BLaER1 treated with 17β-estradiol and CSF1 and Interleukin-3, amounts not matched to agents 10 nM and 100 nM (cell line): ENCODE data around the gene RLF.
A peak's percentile ranks its signal among the peaks of the same experiment; 100 is the strongest.

Experiments
- H3K27ac ChIP-seq, 11 experiments: shearing (Covaris generic); formaldehyde crosslinking; 2 replicates each; pipeline ENCODE4 v1.8.1; 2022
- H3K27me3 ChIP-seq, 11 experiments: shearing (Covaris generic); formaldehyde crosslinking; 2 replicates each; pipeline ENCODE4 v1.8.1; 2022
- H3K36me3 ChIP-seq, 11 experiments: shearing (Covaris generic); formaldehyde crosslinking; 2 replicates each; pipeline ENCODE4 v1.8.1; 2022
- H3K4me1 ChIP-seq, 10 experiments: shearing (Covaris generic); formaldehyde crosslinking; 2 replicates each; pipeline ENCODE4 v1.8.1; 2022
- H3K4me2 ChIP-seq, 11 experiments: shearing (Covaris generic); formaldehyde crosslinking; 2 replicates each; pipeline ENCODE4 v1.8.1; 2022
- H3K4me3 ChIP-seq, 10 experiments: shearing (Covaris generic); formaldehyde crosslinking; 2 replicates each; pipeline ENCODE4 v1.8.1; 2022
- H3K9ac ChIP-seq, 11 experiments: shearing (Covaris generic); formaldehyde crosslinking; 2 replicates each; pipeline ENCODE4 v1.8.1; 2022
- H3K9me3 ChIP-seq, 11 experiments: shearing (Covaris generic); formaldehyde crosslinking; replicated peaks in 1 of 11; 2 replicates each; pipeline ENCODE4 v1.8.1; 2022
- H4K20me1 ChIP-seq, 11 experiments: shearing (Covaris generic); formaldehyde crosslinking; 2 replicates each; pipeline ENCODE4 v1.8.1; 2022
- Cebpa-rat ChIP-seq, 11 experiments: shearing (Covaris generic); IDR thresholded peaks; 2 replicates each; pipeline ENCODE4 v1.8.1; 2022

RLF gene

DNA sequence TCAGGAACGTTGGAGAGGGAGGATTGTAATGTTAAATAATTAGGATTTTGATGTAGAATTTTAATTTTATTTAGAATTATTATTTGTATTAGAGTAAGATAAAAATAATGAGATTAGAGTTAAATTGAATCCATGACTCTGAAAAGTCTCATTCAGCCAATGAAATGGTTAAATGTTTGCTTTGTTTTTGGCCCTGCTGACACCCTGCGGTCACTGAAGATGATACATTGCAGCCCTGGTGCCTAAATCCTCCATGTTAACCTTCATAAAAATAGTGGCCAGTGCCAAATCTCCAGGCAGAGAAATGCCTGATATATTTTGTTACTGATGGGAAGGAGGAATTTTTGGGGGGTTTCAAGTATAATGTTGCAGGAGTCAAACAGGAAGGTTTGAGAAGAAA is 27.3 kb upstream of the RLF start:
- Histone ChIP-seq H3K27me3 (no peaks in the 10 kb centered on the region), H3K4me2 (no peak overlapping the region), H3K9ac (no peak overlapping the region), H3K36me3 (no peaks in the 10 kb centered on the region), H3K4me1 (no peaks in the 10 kb centered on the region), H3K27ac (no peak overlapping the region), H3K4me3 (no peak overlapping the region), H3K9me3 (peaks cover 7 to 24% (median 16%) of the 10 kb centered on the region in 11 experiments; a peak in 19 of 22 replicates), H4K20me1 (no peaks in the 10 kb centered on the region)
- TF ChIP-seq Cebpa-rat (IDR thresholded peaks at IDR 0.05): no peak

DNA sequence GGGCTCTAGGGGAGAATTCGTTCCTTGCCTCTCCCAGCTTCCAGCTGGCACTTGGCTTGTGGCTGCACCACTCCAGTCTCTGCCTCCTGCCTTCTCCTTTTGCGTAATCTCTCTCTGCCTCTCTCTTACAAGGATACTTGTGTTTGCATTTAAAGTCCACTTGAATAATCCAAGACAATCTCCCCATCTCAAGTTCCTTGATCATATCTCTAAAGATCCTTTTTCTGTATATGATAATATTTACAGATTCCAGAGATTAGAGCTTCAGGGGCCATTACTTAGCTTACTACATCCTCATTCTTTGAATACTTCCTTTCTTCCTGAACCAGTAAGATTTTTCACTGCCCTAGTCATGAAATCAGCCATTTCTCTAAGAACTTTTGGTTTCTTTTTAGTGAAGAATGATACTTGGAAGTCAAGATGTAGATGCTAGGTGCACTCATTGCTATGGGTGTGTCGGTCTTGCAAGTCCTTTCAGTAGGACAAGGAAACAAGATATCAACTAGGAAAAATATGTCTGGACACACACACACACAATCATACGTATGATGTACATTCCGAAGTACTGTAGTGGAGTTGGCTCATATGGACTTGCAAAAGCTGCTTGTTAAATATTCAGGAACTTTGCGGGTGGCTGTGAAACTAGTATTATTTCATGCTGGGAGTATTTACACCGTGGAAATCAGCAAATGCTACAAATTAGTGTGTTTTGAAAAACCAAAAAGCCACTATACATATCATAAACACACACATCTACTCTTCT is 20.8 kb upstream of the RLF start:
- peak overlapping the region in 2 of 11 experiments; percentile 44 to 56; a peak in 4 of 22 replicates for H3K4me2 ChIP-seq
- H3K27ac ChIP-seq: no peak overlapping the region
- no peaks in the 10 kb centered on the region for H3K9me3 ChIP-seq
- no peaks in the 10 kb centered on the region for H3K27me3 ChIP-seq
- no peaks in the 10 kb centered on the region for H3K36me3 ChIP-seq
- TF ChIP-seq Cebpa-rat (IDR thresholded peaks at IDR 0.05): no peak
- H3K4me1 ChIP-seq: peaks cover 0 to 10% (median 0%) of the 10 kb centered on the region in 10 experiments; a peak in 5 of 20 replicates
- no peak overlapping the region for H3K4me3 ChIP-seq
- H3K9ac ChIP-seq: no peak overlapping the region
- no peaks in the 10 kb centered on the region for H4K20me1 ChIP-seq

DNA sequence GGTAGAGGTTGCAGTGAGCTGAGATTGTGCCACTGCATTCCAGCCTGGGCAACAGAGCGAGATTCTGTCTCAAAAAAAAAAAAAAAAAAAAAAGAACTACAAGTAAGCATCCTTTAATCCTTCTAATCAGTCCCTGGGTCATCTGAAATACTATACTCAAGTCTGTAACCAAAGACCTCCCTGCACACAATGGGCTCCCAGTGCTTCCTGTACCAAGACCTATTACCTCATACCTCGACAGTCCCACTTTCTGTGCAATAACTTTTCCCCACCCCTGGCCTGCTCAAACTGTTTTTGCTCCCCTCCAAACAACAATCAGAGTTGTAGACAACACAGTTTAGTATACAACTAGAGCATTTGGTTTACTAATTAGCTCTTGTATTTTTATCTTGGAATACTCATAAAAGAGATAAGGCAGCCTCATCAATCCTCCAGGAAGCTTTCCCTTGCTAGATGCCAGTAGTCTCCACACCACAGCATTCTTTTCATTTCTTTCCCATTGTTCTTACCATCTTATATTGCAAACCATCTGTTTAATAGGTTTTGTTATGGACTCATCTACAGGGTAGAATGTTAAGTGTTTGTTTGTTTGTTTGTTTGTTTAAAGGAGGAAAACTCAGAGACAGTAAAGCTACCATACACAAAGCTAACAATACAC is 19.2 kb upstream of the RLF start:
- no peak for TF ChIP-seq Cebpa-rat (IDR thresholded peaks at IDR 0.05)
- no peaks in the 10 kb centered on the region for H4K20me1 ChIP-seq
- no peak overlapping the region for H3K27ac ChIP-seq
- no peaks in the 10 kb centered on the region for H3K36me3 ChIP-seq
- no peak overlapping the region for H3K4me3 ChIP-seq
- no peaks in the 10 kb centered on the region for H3K27me3 ChIP-seq
- no peaks in the 10 kb centered on the region for H3K9me3 ChIP-seq
- H3K4me1 ChIP-seq: peaks cover 0 to 10% (median 0%) of the 10 kb centered on the region in 10 experiments; a peak in 5 of 20 replicates
- no peak overlapping the region for H3K9ac ChIP-seq
- no peak overlapping the region for H3K4me2 ChIP-seq

DNA sequence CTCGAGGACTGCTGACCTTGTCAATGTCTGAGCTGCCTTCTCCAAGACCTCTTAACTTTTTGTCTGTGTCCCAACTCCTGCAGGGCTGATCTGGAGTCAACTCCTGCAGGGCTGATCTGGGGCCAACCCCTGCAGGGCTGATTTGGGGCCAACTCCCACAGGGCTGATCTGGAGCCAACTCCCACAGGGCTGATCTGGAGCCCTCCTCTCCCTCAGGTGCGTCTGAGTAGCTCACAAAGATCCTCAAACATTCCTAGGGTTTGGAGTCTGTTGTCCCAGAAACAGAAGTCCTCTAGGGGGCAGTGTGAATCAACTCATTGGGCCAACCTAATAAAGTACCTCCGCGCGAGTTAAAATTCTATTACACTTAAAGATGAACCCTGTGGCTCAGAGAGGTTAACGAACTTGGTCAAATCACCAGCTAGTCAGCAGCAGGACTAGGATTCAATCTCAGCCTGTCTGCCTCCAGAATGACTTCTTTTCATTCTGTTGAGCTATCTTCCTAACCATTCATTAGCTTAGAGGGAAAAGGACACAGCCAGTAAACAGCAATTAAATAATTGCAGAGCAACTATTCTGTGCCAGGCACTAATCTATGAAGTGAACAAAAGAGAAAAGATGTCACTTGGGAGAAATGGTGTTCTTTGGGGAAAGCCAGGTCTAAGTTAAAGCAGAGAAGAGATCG is 17.2 kb upstream of the RLF start:
- no peak for TF ChIP-seq Cebpa-rat (IDR thresholded peaks at IDR 0.05)
- no peaks in the 10 kb centered on the region for H3K9me3 ChIP-seq
- H3K4me3 ChIP-seq: no peak overlapping the region
- no peaks in the 10 kb centered on the region for H3K27me3 ChIP-seq
- no peaks in the 10 kb centered on the region for H4K20me1 ChIP-seq
- H3K4me2 ChIP-seq: no peak overlapping the region
- H3K36me3 ChIP-seq: no peaks in the 10 kb centered on the region
- no peak overlapping the region for H3K27ac ChIP-seq
- H3K4me1 ChIP-seq: peaks cover 0 to 10% (median 0%) of the 10 kb centered on the region in 10 experiments; a peak in 5 of 20 replicates
- H3K9ac ChIP-seq: no peak overlapping the region

DNA sequence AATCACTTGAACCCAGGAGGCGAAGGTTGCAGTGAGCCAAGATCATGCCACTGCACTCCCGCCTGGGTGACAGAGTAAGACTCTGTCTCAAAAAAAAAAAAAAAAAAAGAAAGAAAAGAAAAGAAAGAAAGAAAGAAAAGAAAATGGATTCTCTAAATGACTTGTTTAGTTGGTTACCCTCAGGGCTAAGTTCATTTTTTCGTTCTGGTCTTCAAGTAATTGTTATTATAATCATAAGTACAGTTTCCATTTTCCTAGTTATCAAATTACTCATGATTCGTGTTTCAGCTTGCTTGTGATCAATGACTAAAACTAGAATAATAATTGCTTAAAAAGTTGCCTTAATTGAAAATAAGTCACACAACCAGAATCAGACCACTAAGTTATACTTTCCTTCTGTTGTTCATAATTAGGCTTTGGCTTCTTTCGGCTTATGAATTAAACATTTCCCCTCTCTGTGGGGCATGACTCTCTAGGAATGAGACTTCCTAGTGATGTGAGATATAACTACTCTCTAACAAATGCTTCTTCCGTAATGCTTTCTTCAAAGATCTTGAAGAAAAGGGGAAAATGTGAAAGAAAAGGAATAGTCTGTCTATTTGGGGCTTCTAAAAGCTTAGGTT is 9.6 kb upstream of the RLF start:
- no peaks in the 10 kb centered on the region for H3K27me3 ChIP-seq
- H3K27ac ChIP-seq: peak overlapping the region in 5 of 11 experiments; percentile 70 to 79 (median 76); a peak in 5 of 22 replicates

DNA sequence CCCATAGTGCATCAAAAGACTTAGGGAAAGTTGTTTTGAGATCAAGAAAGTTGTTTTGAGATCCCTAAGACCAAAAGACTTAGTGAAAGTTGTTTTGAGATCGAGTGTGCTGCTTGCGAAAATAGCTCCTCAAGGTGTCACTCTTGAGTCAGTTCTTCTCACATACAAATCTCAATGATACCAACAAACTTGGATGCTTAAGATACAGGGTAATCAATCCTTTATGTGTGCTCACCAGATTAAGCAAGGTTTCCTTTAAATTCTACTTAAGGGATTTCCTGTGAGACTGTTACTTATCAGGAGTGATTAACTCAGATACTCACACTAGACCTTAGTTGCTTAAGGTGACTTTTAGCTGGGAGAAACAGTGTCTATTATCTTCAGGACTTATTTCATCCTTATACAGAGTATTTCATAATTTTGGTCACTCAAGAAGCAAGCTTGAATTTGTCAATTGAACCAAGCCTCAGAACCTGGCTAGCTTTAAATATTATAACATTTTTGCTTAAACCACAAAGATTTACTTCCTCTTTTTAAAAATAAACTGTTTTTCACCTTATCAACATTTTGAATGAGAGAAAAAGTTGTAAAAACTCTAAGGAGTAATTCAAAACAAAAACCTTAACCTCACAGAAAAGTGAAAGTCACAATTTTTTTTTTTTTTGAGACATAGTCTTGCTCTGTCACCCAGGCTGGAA is 8.0 kb upstream of the RLF start:
- Histone ChIP-seq H3K9ac (peak overlapping the region in 10 of 11 experiments; percentile 45 to 70 (median 67); a peak in 19 of 22 replicates), H3K4me3 (peak overlapping the region in 3 of 10 experiments; percentile 10 to 21 (median 12); a peak in 6 of 20 replicates), H4K20me1 (no peaks in the 10 kb centered on the region), H3K4me1 (peaks cover 23 to 31% (median 29%) of the 10 kb centered on the region in 10 experiments), H3K36me3 (no peaks in the 10 kb centered on the region), H3K27me3 (no peaks in the 10 kb centered on the region), H3K27ac (peak overlapping the region; percentile 4 to 82 (median 76); a peak in 21 of 22 replicates), H3K9me3 (no peaks in the 10 kb centered on the region), H3K4me2 (peak overlapping the region; percentile 52 to 80 (median 71))
- peak in 4 of 11 experiments; percentile 35 to 60 (median 54); a peak in 6 of 22 replicates for TF ChIP-seq Cebpa-rat (IDR thresholded peaks at IDR 0.05)

More for the DNA sequence above, 9.6 kb upstream of the RLF start:
- Histone ChIP-seq H3K4me2 (peak overlapping the region in 2 of 11 experiments; percentile 77 to 78; a peak in 2 of 22 replicates), H4K20me1 (no peaks in the 10 kb centered on the region), H3K9me3 (no peaks in the 10 kb centered on the region), H3K4me1 (peaks cover 23 to 31% (median 29%) of the 10 kb centered on the region in 10 experiments), H3K9ac (peak overlapping the region in 1 of 11 experiments; percentile 69; a peak in 1 of 22 replicates), H3K4me3 (no peak overlapping the region), H3K36me3 (no peaks in the 10 kb centered on the region)
- TF ChIP-seq Cebpa-rat (IDR thresholded peaks at IDR 0.05): no peak

DNA sequence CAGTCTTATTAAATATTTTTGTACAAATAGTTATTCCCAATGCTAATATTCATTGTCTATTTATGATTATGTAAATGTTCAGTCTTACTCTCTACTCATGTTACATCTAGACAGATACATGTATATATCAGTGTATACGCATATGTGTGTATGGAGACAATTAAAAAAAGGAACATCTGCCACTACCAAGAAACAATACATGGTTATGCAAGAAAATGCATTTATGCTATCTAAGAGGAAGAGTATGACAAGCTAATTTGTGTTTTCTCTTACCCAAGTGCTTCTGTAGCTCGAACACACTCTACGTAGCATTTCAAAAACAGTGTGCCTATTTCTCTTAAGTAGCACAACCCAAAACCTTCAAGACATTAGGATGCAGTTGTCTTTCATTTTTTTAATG is 6.1 kb upstream of the RLF start:
- no peak for TF ChIP-seq Cebpa-rat (IDR thresholded peaks at IDR 0.05)
- Histone ChIP-seq H3K27ac (no peak overlapping the region), H3K27me3 (no peaks in the 10 kb centered on the region), H3K4me3 (no peak overlapping the region), H3K9ac (no peak overlapping the region), H3K36me3 (no peaks in the 10 kb centered on the region), H3K9me3 (no peaks in the 10 kb centered on the region), H3K4me2 (no peak overlapping the region; a peak in 1 of 22 replicates), H3K4me1 (peaks cover 23 to 31% (median 29%) of the 10 kb centered on the region in 10 experiments), H4K20me1 (no peaks in the 10 kb centered on the region)

DNA sequence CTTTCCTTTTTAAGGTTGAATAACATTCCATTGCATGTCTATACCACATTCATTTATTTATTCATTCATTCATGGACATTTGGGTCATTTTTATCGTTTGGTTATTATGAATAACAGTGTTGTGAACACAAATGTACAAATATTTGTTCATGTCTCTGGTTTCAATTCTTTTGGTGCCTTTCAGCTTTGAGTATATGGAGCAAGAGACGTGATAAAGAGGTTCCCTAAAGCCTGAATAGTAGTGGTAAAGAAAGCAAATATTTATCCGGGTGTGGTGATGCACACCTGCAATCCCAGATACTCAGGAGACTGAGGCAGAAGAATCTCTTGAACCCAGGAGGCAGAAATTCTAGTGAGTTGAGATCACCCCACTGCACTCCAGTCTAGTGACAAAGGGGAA is 5.3 kb upstream of the RLF start:
- no peak overlapping the region for H3K4me3 ChIP-seq
- no peak overlapping the region for H3K9ac ChIP-seq
- H3K4me2 ChIP-seq: no peak overlapping the region
- no peak for TF ChIP-seq Cebpa-rat (IDR thresholded peaks at IDR 0.05)
- no peaks in the 10 kb centered on the region for H3K9me3 ChIP-seq
- H3K4me1 ChIP-seq: peaks cover 28 to 37% (median 34%) of the 10 kb centered on the region in 10 experiments
- no peaks in the 10 kb centered on the region for H4K20me1 ChIP-seq
- no peaks in the 10 kb centered on the region for H3K36me3 ChIP-seq
- H3K27ac ChIP-seq: no peak overlapping the region
- H3K27me3 ChIP-seq: no peaks in the 10 kb centered on the region
